DND-41 (cell line): ENCODE measurements around the gene THBS3.

Experiments
- ATAC-seq: fragments of 200-7000 bp; cut with Tn5 transposase; 3 replicates; pipeline ENCODE4 v1.9.1; 2021; ENCODE audit warnings: low read depth; ENCODE audit not compliant: insufficient read depth
- DNase-seq: peaks from one replicate; pipeline ENCODE4 v3.0.0-alpha.2; 2020
- H2AFZ ChIP-seq: 2 replicates; pipeline ENCODE4 v1.6.0; 2012; ENCODE audit warnings: low read depth, low read length
- H3K27ac ChIP-seq: 2 replicates; pipeline ENCODE4 v1.5.1; 2012; ENCODE audit warnings: low read length, inconsistent platforms
- H3K27me3 ChIP-seq: fragments of 200-600 bp; sonication (generic); 2 replicates; pipeline ENCODE4 v1.6.0; 2012; ENCODE audit warnings: low read length, mild to moderate bottlenecking, inconsistent platforms; ENCODE audit not compliant: insufficient read depth, poor library complexity
- H3K36me3 ChIP-seq: 2 replicates; pipeline ENCODE4 v1.5.1; 2012; ENCODE audit warnings: low read length, inconsistent platforms; ENCODE audit not compliant: insufficient read depth
- H3K4me1 ChIP-seq: 2 replicates; pipeline ENCODE4 v1.5.1; 2012; ENCODE audit warnings: mild to moderate bottlenecking, low read length; ENCODE audit not compliant: insufficient read depth
- H3K4me2 ChIP-seq: 2 replicates; pipeline ENCODE4 v1.6.0; 2012; ENCODE audit warnings: mild to moderate bottlenecking, moderate library complexity, low read length, inconsistent platforms; ENCODE audit not compliant: insufficient read depth
- H3K4me3 ChIP-seq, 2 experiments: fragments of 200-600 bp in 1 of 2; shearing (Covaris generic) in 1 of 2; 2 replicates each; pipeline ENCODE4 v1.5.1; 2012 to 2016; ENCODE audit warnings: inconsistent platforms in 2 of 2, low read length in 2 of 2, mild to moderate bottlenecking in 2 of 2, low read depth in 1 of 2, moderate library complexity in 1 of 2
- H3K79me2 ChIP-seq: 2 replicates; pipeline ENCODE4 v1.6.0; 2012; ENCODE audit warnings: low read length, inconsistent platforms; ENCODE audit not compliant: insufficient read depth
- H3K9ac ChIP-seq: 2 replicates; pipeline ENCODE4 v1.6.0; 2012; ENCODE audit warnings: low read depth, mild to moderate bottlenecking, inconsistent platforms, low read length, moderate library complexity
- H3K9me3 ChIP-seq: 2 replicates; pipeline ENCODE4 v1.5.1; 2012; ENCODE audit warnings: low read length, moderate library complexity, mild to moderate bottlenecking, inconsistent platforms; ENCODE audit not compliant: insufficient read depth, severe bottlenecking
- H4K20me1 ChIP-seq: 2 replicates; pipeline ENCODE4 v1.6.0; 2012; ENCODE audit warnings: low read length; ENCODE audit not compliant: insufficient read depth
- CTCF ChIP-seq: IDR thresholded peaks from 2 replicates; pipeline ENCODE4 v1.5.1; 2012; ENCODE audit warnings: borderline replicate concordance, low read length, moderate library complexity, mild to moderate bottlenecking; ENCODE audit not compliant: poor library complexity, severe bottlenecking; ENCODE audit errors: extremely low read depth
- EZH2 ChIP-seq: IDR thresholded peaks from 3 replicates; pipeline ENCODE4 v1.6.1; 2012; ENCODE audit warnings: borderline replicate concordance, low read depth, mild to moderate bottlenecking, moderate library complexity, low read length, inconsistent platforms; ENCODE audit not compliant: severe bottlenecking

THBS3 gene

GRCh38 chr1:155202731-155203515 lies 4.8 kb downstream of the THBS3 start:
- no peak for TF ChIP-seq CTCF
- TF ChIP-seq EZH2: no peak
- Histone ChIP-seq H3K4me1 (peaks cover 14% of the 10 kb centered on the region), H3K9me3 (no peaks in the 10 kb centered on the region), H3K27me3 (no peaks in the 10 kb centered on the region), H3K36me3 (peaks cover 7% of the 10 kb centered on the region), H2AFZ (no peak overlapping the region), H3K79me2 (no peaks in the 10 kb centered on the region), H3K4me2 (no peak overlapping the region), H3K4me3 (no peak overlapping the region), H4K20me1 (no peaks in the 10 kb centered on the region), H3K27ac (no peak overlapping the region), H3K9ac (no peak overlapping the region)
- DNase-seq (no peak), ATAC-seq (no peak)

GRCh38 chr1:155202198-155202597 lies 5.5 kb downstream of the THBS3 start:
- Histone ChIP-seq H3K36me3 (peaks cover 7% of the 10 kb centered on the region), H3K27me3 (no peaks in the 10 kb centered on the region), H3K9ac (no peak overlapping the region), H3K4me2 (no peak overlapping the region), H3K4me3 (no peak overlapping the region), H2AFZ (no peak overlapping the region), H3K27ac (no peak overlapping the region), H4K20me1 (no peaks in the 10 kb centered on the region), H3K4me1 (peaks cover 6% of the 10 kb centered on the region), H3K9me3 (no peaks in the 10 kb centered on the region), H3K79me2 (no peaks in the 10 kb centered on the region)
- no peak for ATAC-seq
- no peak for DNase-seq
- no peak for TF ChIP-seq CTCF
- TF ChIP-seq EZH2: no peak

GRCh38 chr1:155200920-155201319 lies 6.8 kb downstream of the THBS3 start:
- peaks cover 6% of the 10 kb centered on the region for H3K4me1 ChIP-seq
- TF ChIP-seq CTCF (no peak), EZH2 (no peak)
- H3K27me3 ChIP-seq: no peaks in the 10 kb centered on the region
- DNase-seq (no peak), ATAC-seq (no peak)
- no peak overlapping the region for H3K27ac ChIP-seq
- H3K79me2 ChIP-seq: 0 out of 2 replicates have a peak, but pooled peaks cover 1% of the 10 kb centered on the region
- H2AFZ ChIP-seq: no peak overlapping the region
- no peak overlapping the region for H3K4me2 ChIP-seq
- H4K20me1 ChIP-seq: 0 out of 2 replicates have a peak, but pooled peaks cover 5% of the 10 kb centered on the region
- no peak overlapping the region for H3K4me3 ChIP-seq
- H3K9me3 ChIP-seq: no peaks in the 10 kb centered on the region
- H3K9ac ChIP-seq: no peak overlapping the region
- peaks cover 9% of the 10 kb centered on the region for H3K36me3 ChIP-seq
